ENCODE data around the gene GPR31. TPM values are rescaled to one million over a fixed set of nuclear protein-coding genes. Genes with fewer than 3 reads are reported as not detected.
A peak's percentile ranks its signal among the peaks of the same experiment; 100 is the strongest.

The GPR31 gene
- polyA plus RNA-seq, 3 donors, result not detected

DNA sequence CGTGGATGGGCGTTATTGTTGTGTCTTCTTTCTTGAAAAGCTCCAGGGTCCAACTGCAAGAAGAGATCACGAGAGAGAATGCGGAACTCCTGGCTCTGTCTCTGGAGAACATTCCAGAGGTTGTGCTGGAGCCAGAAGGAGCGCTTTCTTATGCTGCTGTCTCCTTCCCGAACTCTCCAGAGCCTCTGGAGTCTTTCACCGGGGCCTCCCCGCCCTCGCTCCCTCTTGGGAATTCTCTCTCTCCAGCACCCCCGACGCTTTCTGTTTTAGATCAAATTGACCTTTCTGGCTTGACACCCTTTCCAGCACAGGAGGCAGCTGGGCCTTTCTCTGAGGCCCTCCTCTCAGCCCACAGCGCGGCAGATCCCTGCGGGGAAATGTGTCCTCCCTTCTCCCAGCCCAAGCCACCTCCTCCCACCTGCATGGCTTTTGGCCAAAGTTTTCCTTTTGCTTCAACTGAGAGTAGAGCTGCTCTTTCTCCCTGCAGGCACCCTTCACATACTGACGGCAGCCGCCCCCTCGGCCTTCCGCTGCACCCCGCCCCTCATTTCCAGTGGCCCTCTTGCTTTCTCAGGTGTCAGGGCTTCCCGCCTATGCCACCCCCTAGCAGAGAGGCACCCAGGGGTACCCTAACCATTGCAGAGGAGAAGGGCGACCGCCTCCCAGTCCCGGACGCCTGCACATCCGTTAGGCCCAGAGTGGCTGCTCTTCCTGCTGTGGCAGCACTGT lies 41.5 kb downstream of the GPR31 start:
- TF ChIP-seq, protein P1, sequence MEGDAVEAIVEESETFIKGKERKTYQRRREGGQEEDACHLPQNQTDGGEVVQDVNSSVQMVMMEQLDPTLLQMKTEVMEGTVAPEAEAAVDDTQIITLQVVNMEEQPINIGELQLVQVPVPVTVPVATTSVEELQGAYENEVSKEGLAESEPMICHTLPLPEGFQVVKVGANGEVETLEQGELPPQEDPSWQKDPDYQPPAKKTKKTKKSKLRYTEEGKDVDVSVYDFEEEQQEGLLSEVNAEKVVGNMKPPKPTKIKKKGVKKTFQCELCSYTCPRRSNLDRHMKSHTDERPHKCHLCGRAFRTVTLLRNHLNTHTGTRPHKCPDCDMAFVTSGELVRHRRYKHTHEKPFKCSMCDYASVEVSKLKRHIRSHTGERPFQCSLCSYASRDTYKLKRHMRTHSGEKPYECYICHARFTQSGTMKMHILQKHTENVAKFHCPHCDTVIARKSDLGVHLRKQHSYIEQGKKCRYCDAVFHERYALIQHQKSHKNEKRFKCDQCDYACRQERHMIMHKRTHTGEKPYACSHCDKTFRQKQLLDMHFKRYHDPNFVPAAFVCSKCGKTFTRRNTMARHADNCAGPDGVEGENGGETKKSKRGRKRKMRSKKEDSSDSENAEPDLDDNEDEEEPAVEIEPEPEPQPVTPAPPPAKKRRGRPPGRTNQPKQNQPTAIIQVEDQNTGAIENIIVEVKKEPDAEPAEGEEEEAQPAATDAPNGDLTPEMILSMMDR (IDR thresholded peaks at IDR 0.05), result no peak
- no peaks in the 10 kb centered on the region for H3K9me3 ChIP-seq (replicated peaks in 1 of 2; ENCODE audit: control insufficient read depth in 1 of 2, insufficient read depth in 1 of 2, low read length in 2 of 2)
- H3K27ac ChIP-seq (ENCODE audit: low read depth in 1 of 2, low read length in 2 of 2), result no peak overlapping the region
- H3K4me3 ChIP-seq (replicated peaks in 1 of 3; ENCODE audit: low read depth in 2 of 3, low read length in 3 of 3), result no peak overlapping the region
- Mint-ChIP-seq H3K4me3 (no peak overlapping the region), H3K36me3 (no peaks in the 10 kb centered on the region), H3K27ac (peak overlapping the region in 1 of 7 donors; percentile 58), H3K27me3 (ENCODE audit: low read depth in 3 of 3) (peaks cover 0 to 2% (median 1%) of the 10 kb centered on the region in 3 donors), H3K4me1 (peaks cover 7% of the 10 kb centered on the region), H3K9me3 (peaks cover 0 to 6% (median 0%) of the 10 kb centered on the region in 7 donors)
- intact Hi-C loops (cut with micrococcal nuclease), result no loop called here
- DNase-seq, result no peak
- no peak overlapping the region for H3K4me2 ChIP-seq (replicated peaks; ENCODE audit: extremely low read depth, low read length, poor library complexity, severe bottlenecking)
- 96% methylated on average over 21 of the region's 25 CpGs for WGBS (ENCODE audit: insufficient coverage)
- no peak overlapping the region for H3K9ac ChIP-seq (ENCODE audit: insufficient read depth, low read length, poor library complexity, severe bottlenecking)
- no peaks in the 10 kb centered on the region for H4K20me1 ChIP-seq (ENCODE audit: insufficient read depth, low read length)
- H3K27me3 ChIP-seq (ENCODE audit: control insufficient read depth in 2 of 2, insufficient read depth in 2 of 2, low read length in 2 of 2), result no peaks in the 10 kb centered on the region
- no peaks in the 10 kb centered on the region for H3K79me2 ChIP-seq (ENCODE audit: insufficient read depth, low read length)
- H3K36me3 ChIP-seq (replicated peaks in 1 of 2; ENCODE audit: control insufficient read depth in 1 of 2, insufficient read depth in 2 of 2, low read length in 2 of 2), result no peaks in the 10 kb centered on the region
- H3K4me1 ChIP-seq (ENCODE audit: control insufficient read depth in 1 of 2, insufficient read depth in 2 of 2, low read length in 2 of 2), result peaks cover 8% of the 10 kb centered on the region in 2 donors
- no peak overlapping the region for H2AFZ ChIP-seq (ENCODE audit: insufficient read depth, low read depth, low read length, poor library complexity, severe bottlenecking)

DNA sequence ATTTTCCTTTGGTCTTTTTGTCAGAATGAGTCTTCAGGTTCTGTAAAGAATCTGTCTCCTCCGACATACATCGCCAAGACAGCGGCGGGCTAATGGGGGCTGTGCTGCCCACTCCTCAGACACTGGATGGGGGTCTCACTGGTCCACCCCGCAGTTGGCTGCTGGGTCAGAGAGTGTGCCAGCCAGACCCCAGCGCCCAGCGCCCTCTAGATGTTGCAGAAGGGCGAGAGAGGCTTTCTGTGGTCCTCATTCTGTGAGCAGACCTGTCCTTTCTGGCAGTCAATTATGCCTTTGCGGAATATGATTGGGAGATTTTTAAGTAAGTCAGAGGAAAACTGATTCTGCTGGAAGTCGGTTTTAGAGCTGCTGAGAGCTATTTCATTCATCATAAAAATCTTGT lies 42.7 kb downstream of the GPR31 start:
- no peaks in the 10 kb centered on the region for H3K4me1 ChIP-seq (ENCODE audit: control insufficient read depth in 1 of 2, insufficient read depth in 2 of 2, low read length in 2 of 2)
- no peak overlapping the region for H3K9ac ChIP-seq (ENCODE audit: insufficient read depth, low read length, poor library complexity, severe bottlenecking)
- H3K27me3 ChIP-seq (ENCODE audit: control insufficient read depth in 2 of 2, insufficient read depth in 2 of 2, low read length in 2 of 2), result no peaks in the 10 kb centered on the region
- no peak overlapping the region for H3K4me3 Mint-ChIP-seq
- DNase-seq, result no peak
- TF ChIP-seq, protein P1 (IDR thresholded peaks at IDR 0.05), result no peak
- H3K36me3 Mint-ChIP-seq, result no peaks in the 10 kb centered on the region
- H2AFZ ChIP-seq (ENCODE audit: insufficient read depth, low read depth, low read length, poor library complexity, severe bottlenecking), result no peak overlapping the region
- WGBS (ENCODE audit: insufficient coverage), result 97% methylated on average over 6 of the region's 10 CpGs
- H3K9me3 ChIP-seq (replicated peaks in 1 of 2; ENCODE audit: control insufficient read depth in 1 of 2, insufficient read depth in 1 of 2, low read length in 2 of 2), result no peaks in the 10 kb centered on the region
- H3K27ac Mint-ChIP-seq, result peak overlapping the region in 1 of 7 donors; percentile 16
- peaks cover 2% of the 10 kb centered on the region for H3K4me1 Mint-ChIP-seq
- H3K27ac ChIP-seq (ENCODE audit: low read depth in 1 of 2, low read length in 2 of 2), result no peak overlapping the region
- H3K36me3 ChIP-seq (replicated peaks in 1 of 2; ENCODE audit: control insufficient read depth in 1 of 2, insufficient read depth in 2 of 2, low read length in 2 of 2), result no peaks in the 10 kb centered on the region
- no peaks in the 10 kb centered on the region for H3K79me2 ChIP-seq (ENCODE audit: insufficient read depth, low read length)
- no peak overlapping the region for H3K4me2 ChIP-seq (replicated peaks; ENCODE audit: extremely low read depth, low read length, poor library complexity, severe bottlenecking)
- peaks cover 0 to 6% (median 0%) of the 10 kb centered on the region in 7 donors for H3K9me3 Mint-ChIP-seq
- no peaks in the 10 kb centered on the region for H4K20me1 ChIP-seq (ENCODE audit: insufficient read depth, low read length)
- peaks cover 0 to 2% (median 1%) of the 10 kb centered on the region in 3 donors for H3K27me3 Mint-ChIP-seq (ENCODE audit: low read depth in 3 of 3)
- no peak overlapping the region for H3K4me3 ChIP-seq (replicated peaks in 1 of 3; ENCODE audit: low read depth in 2 of 3, low read length in 3 of 3)
- intact Hi-C loops (cut with micrococcal nuclease), result no loop called here
